GM03348 (cell line): ENCODE data around the gene GRAMD2A.
A peak's percentile ranks its signal among the peaks of the same experiment; 100 is the strongest.

Experiments
- DNase-seq: peaks from one replicate; pipeline ENCODE4 v3.0.0; 2012; ENCODE audit warnings: low spot score

The GRAMD2A gene

GRCh38 chr15:72167445-72167844, 30.1 kb downstream of the GRAMD2A start:
- DNase-seq = no peak

DNA sequence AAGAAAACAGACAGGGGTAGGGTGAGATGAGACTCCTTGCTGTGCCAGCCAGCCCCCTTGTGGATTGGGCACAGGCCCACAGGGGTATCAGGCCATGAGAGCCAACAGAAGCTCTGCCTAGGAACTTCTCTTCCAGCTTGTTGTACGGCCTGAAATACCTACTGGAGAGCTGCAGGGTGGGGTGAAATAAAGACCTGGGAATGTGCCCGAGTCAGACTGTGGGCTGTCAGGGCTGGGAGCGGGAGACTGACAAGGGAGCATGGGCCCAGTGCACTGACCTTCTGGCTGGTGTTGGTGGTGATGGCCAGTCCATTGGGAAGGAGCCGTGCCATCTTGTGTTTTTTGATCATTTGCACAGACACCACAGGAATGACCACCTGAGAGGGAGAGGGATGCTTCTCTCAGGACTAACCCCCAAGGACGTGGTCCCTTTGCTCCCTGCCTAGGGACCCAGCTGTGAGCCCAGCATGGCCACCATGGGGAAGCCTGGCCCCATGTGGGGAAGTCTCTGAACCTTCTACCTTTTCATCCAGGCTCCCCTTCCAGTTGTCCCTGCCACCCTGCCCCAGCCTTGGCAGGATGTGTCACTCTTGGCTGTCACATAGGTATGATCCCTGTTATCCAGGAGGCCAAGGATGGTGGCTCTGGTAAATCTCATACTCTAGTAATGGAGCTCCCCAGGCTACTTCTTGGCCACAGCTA, 30.7 kb downstream of the GRAMD2A start:
- DNase-seq = no peak

DNA sequence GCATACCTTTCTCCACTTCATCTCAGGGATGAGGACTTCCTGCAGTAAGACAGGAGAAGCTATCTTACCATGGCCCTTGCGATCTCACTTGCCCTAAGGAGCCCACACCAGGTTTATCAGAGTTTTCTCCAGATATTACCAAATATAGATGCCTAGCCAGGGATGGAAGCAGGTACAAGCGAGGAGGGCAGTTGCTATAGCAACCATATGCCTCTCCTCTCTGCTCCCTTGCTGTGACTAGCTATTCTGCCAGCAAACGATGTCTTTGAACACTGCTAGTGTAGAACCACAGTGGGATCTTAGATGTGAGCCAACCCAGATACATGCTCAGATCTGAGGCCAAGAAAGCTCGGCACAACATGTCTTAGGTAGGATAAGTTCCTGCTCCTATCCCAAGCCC, 33.9 kb downstream of the GRAMD2A start:
- DNase-seq = no peak

- no peak for DNase-seq
Observed at GRCh38 chr15:72162569-72162968, 35.0 kb downstream of the GRAMD2A start.

DNA sequence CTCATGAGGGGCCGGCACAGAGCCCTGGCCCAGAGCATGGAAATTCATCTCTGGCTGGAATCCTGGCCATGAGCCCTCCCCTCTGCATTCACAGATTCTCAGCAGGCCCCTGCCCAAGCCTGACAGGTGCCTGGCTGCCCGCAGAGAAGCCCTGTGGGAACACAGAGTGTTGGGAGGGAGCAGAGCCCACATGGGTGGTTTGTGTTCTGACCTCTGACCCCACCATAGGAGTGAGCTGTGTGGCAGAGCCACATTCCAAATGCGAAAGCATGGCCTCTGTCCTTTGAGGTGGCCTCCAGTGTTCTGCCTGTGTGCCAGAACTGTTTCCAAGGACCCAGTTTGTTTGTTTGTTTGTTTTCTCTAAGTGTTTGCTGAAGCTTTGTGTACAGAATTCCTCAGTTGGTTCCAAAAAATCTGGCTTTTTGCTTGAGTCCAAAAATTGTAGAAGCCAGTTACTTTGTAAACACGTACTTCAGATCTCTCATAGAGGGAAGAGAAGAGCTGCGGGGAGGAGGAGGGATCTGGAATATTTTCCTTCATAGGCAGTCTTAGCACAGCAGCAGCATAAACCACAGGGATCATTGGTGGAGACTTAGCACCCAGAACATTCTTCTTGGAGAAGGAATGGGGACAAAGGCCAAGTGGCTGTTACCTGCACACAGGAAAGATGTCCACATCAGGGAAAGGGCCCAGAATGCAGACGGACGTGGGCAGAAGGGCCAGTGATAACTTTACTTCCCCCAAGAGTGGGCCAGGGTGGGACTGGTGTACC, 36.0 kb downstream of the GRAMD2A start:
- no peak for DNase-seq

- DNase-seq = no peak
Observed at GRCh38 chr15:72160696-72161245, 36.8 kb downstream of the GRAMD2A start.

- no peak for DNase-seq
Observed at GRCh38 chr15:72156928-72157327, 40.7 kb downstream of the GRAMD2A start.

GRCh38 chr15:72155635-72156616, 41.7 kb downstream of the GRAMD2A start:
- DNase-seq = peak; percentile 89

DNA sequence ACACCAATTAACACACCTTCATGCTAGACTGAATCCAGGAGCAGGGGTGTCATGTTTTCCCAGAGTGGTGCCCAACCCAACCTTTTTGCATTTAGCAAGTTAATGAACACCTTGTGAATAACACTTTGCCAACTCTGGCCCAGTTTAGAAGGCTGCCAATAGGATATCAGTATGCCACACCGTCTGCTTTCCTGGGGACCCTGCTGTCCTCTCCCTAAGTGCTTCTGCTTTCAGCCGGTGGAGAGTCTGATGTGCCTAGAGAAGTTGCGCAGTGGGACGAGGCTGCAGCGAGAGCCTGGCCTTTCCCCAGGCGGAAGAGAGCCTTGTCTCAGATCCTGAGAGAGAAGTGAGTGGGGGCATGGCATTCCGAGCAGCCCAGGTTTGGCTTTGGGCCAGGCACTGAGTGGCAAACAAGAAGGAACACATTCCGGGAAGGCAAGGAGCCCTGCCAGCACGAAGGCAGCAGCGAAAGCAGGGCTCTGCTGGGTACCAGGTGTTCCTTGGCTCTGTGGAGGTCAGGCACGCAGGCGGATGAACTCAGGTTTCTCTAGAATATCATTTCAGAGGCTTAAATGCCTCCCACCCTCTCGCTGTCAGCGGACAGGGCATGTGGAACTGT, 42.5 kb downstream of the GRAMD2A start:
- peak; percentile 44 for DNase-seq

- no peak for DNase-seq
Observed at GRCh38 chr15:72154316-72154715, 43.3 kb downstream of the GRAMD2A start.

DNA sequence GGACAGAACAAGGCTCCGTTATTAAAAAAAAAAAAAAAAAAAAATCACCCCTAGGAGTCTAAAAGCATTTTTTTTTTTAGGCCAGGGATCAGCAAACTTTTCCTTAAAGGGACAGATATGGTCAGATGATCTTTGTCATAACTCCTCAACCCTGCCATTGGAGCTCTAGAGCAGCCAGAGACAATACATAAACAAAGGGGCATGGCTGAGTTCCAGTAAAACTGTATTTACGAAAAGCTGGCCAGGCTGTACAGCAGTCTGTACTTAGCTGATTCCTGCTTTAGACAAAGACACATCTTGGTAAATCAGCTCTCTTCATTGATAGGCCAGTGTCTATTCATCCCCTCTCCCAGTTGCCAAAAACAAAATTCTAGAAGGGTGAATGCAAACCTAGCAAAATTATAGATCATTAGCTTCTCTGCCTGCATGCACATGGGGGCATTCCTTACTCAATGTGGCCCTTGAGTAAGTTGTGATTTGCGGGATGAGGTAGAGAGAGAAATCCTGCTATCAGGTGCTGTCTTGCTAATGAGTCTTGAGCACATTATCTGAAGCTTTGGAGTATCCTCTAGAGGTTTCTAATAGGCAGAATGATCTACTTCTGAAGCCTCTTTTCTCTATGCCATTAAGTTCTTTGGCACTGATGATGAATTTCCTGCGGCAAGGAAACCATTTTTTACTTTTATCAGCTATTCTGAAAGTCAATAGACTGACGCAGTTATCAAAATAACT, 44.2 kb downstream of the GRAMD2A start:
- DNase-seq = no peak

DNA sequence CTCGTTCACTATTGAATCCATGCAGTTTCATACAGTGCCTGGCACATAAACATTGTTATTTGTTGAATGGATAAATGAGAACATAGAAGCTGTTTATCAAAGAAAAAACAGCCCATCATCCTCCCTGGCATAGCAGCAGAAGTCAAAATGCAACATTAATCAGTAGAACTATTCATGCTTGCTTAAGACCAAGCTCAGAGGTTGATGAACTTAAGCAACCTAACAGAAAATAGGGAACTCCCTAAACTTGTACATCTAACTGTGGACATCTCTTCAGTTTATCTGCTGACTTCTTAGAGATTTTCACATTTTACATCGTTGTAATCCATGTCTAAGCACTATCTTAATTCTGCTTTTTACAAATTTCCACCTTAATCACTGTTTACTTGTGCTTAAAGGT, 50.2 kb downstream of the GRAMD2A start:
- no peak for DNase-seq

GRCh38 chr15:72146934-72147333, 50.7 kb downstream of the GRAMD2A start:
- DNase-seq = no peak

GRCh38 chr15:72146221-72146620, 51.4 kb downstream of the GRAMD2A start:
- DNase-seq = no peak

DNA sequence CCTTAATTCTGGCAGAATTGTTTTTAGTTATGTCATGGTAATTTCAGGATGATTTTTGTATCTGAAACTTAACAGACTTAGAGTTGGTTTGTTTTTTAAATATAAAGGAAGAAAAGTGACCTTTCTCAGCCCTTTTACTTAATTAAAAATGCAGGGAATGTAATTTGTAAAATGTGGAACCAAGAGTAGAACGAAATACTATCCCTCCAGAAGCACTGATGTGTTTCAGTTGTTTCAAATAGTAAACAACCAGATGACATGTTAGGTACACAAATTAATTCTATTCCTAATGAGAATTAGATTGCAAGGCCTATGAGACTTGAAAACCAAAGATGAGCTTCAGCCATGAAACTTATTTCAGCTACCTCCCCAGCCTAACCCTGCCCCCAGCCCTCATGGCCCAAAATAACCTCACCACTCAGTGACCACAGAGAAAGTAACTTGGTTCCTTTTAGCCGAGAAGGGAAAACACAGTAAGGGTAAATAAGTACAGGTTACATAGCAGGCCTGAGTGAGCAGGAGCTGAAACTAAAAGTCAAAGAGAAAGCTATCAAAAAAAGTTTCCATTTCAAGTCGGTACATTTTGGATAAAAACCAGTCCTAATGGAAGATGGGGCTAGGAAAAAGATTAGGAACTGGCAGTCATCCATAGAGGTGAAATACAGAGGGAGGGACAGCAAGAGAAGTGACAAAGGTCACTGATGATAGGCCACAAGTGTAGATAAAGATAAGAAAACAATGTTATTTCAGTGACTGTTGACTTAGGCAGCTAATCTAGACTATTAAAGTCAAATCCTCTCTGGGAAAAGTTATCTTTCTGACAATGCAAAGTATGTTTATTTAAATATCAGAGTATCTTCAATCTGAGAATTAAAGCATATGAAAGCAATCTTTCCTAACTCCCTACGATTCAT, 56.2 kb downstream of the GRAMD2A start:
- DNase-seq = no peak

DNA sequence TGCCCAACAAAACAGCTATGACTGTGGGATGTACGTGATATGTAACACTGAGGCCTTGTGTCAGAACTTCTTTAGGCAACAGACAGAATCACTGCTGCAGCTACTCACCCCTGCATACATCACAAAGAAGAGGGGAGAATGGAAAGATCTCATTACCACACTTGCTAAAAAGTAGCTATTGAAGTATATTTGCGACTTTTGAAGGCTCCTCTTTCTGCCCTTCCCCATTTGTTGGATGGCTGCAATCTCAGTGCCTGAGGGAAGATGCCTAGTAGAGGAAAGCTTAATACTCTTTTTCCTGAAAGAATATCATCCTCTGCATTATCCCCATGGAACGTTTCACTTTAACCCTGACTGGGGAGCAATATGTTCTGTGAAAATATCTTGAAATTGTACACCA, 57.5 kb downstream of the GRAMD2A start:
- no peak for DNase-seq

DNA sequence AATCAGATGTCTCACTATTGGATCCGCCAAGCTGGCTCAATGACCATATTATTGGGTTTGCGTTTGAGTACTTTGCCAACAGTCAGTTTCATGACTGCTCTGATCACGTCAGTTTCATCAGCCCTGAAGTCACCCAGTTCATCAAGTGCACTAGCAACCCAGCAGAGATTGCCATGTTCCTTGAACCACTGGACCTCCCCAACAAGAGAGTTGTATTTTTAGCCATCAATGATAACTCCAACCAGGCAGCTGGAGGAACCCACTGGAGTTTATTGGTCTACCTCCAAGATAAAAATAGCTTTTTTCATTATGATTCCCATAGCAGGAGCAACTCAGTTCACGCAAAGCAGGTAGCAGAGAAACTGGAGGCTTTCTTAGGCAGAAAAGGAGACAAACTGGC, 57.9 kb downstream of the GRAMD2A start:
- DNase-seq = no peak

- DNase-seq = no peak
Observed at GRCh38 chr15:72136170-72137051, 61.2 kb downstream of the GRAMD2A start.

- no peak for DNase-seq
Observed at GRCh38 chr15:72135719-72136118, 61.9 kb downstream of the GRAMD2A start.
